HT1080 (cell line): ENCODE results near the gene FGD4. TPM values are rescaled to one million over a fixed set of nuclear protein-coding genes. Genes with fewer than 3 reads are reported as not detected.
A peak's percentile ranks its signal among the peaks of the same experiment; 100 is the strongest.

ENCODE experiments used
- DNase-seq: peaks from one replicate; pipeline ENCODE4 v3.0.0-alpha.2; 2015; ENCODE audit warnings: low read depth
- total RNA-seq: library from RNA; depleted of rRNA; stranded (reverse); fragments of >200 nt; shearing (Covaris generic); gene quantifications from 2 replicates; pipeline ENCODE4 v1.2.3, GENCODE V29; 2014

The FGD4 gene
- total RNA-seq, 1 experiment from 2014 or later, result 1.8 TPM

- no peak for DNase-seq
Measured at GRCh38 chr12:32454866-32455265, 55.5 kb downstream of the FGD4 start.

GRCh38 chr12:32455607-32456071, 56.3 kb downstream of the FGD4 start:
- DNase-seq, result peak; percentile 61

GRCh38 chr12:32457251-32458025, 58.1 kb downstream of the FGD4 start:
- no peak for DNase-seq

GRCh38 chr12:32460638-32461037, 61.3 kb downstream of the FGD4 start:
- DNase-seq, result no peak

GRCh38 chr12:32462908-32463307, 63.5 kb downstream of the FGD4 start:
- DNase-seq, result no peak

GRCh38 chr12:32466187-32466586, 66.8 kb downstream of the FGD4 start:
- no peak for DNase-seq

- DNase-seq, result peak; percentile 10
Measured at GRCh38 chr12:32466986-32467711, 67.8 kb downstream of the FGD4 start.

GRCh38 chr12:32467959-32468863, 68.9 kb downstream of the FGD4 start:
- DNase-seq, result no peak

GRCh38 chr12:32470936-32471470, 71.6 kb downstream of the FGD4 start:
- no peak for DNase-seq

- no peak for DNase-seq
Measured at GRCh38 chr12:32471591-32472001, 72.2 kb downstream of the FGD4 start.

GRCh38 chr12:32475724-32476123, 76.4 kb downstream of the FGD4 start:
- no peak for DNase-seq

GRCh38 chr12:32476446-32476845, 77.1 kb downstream of the FGD4 start:
- DNase-seq, result no peak

- no peak for DNase-seq
Measured at GRCh38 chr12:32477714-32478113, 78.4 kb downstream of the FGD4 start.

- DNase-seq, result no peak
Measured at GRCh38 chr12:32478166-32478565, 78.8 kb downstream of the FGD4 start.

GRCh38 chr12:32478858-32479725, 79.7 kb downstream of the FGD4 start:
- DNase-seq, result no peak

GRCh38 chr12:32482226-32482625, 82.9 kb downstream of the FGD4 start:
- no peak for DNase-seq

- no peak for DNase-seq
Measured at GRCh38 chr12:32483499-32483898, 84.1 kb downstream of the FGD4 start.

- DNase-seq, result no peak
Measured at GRCh38 chr12:32483993-32484392, 84.6 kb downstream of the FGD4 start.

- DNase-seq, result peak; percentile 26
Measured at GRCh38 chr12:32486158-32486557, 86.8 kb downstream of the FGD4 start.

- DNase-seq, result no peak
Measured at GRCh38 chr12:32488132-32488531, 88.8 kb downstream of the FGD4 start.
